Right renal cortex interstitium (tissue), 3 donors: Measurements from ENCODE around the gene ADD3. TPM values are rescaled to one million over a fixed set of nuclear protein-coding genes. Genes with fewer than 3 reads are reported as not detected.
"Not testable (repeated sequence)": the region's sequence is repeated elsewhere in the genome, so short reads cannot be mapped to it uniquely, and the experiment has no call there.

Experiments
- DNase-seq, 3 donors: peaks; one replicate each; pipeline ENCODE4 v3.0.0-alpha.2; 2013; ENCODE audit warnings: low read depth in 3 of 3, low spot score in 2 of 3
- polyA plus RNA-seq, 3 donors: library from polyadenylated mRNA; unstranded; fragments of 120-200 nt; gene quantifications; one replicate each; pipeline ENCODE4 v1.2.1, GENCODE V29; 2013; ENCODE audit not compliant: insufficient read length in 3 of 3

The ADD3 gene
- polyA plus RNA-seq, 3 donors = 269 to 280 (median 276) TPM

- no peak for DNase-seq
Observed at GRCh38 chr10:109975244-109976190, 32.3 kb upstream of the ADD3 start.

- no peak for DNase-seq
Observed at GRCh38 chr10:109976681-109977080, 31.1 kb upstream of the ADD3 start.

- DNase-seq = no peak
Observed at GRCh38 chr10:109977382-109977806, 30.4 kb upstream of the ADD3 start.

- DNase-seq = no peak
Observed at GRCh38 chr10:109978481-109978880, 29.3 kb upstream of the ADD3 start.

- DNase-seq = no peak
Observed at GRCh38 chr10:109979215-109979614, 28.6 kb upstream of the ADD3 start.

- DNase-seq = no peak
Observed at GRCh38 chr10:109981650-109982049, 26.1 kb upstream of the ADD3 start.

GRCh38 chr10:109982123-109982522, 25.7 kb upstream of the ADD3 start:
- DNase-seq = no peak

- no peak for DNase-seq
Observed at GRCh38 chr10:109982812-109983211, 25.0 kb upstream of the ADD3 start.

- no peak for DNase-seq
Observed at GRCh38 chr10:109984013-109984412, 23.8 kb upstream of the ADD3 start.

- not testable (repeated sequence) for DNase-seq
Observed at GRCh38 chr10:109985768-109986167, 22.0 kb upstream of the ADD3 start.

- DNase-seq = no peak
Observed at GRCh38 chr10:109987452-109988211, 20.2 kb upstream of the ADD3 start.

GRCh38 chr10:109988212-109988596, 19.6 kb upstream of the ADD3 start:
- DNase-seq = no peak

GRCh38 chr10:109991266-109991855, 16.4 kb upstream of the ADD3 start:
- no peak for DNase-seq

- no peak for DNase-seq
Observed at GRCh38 chr10:109992485-109992884, 15.3 kb upstream of the ADD3 start.

- no peak for DNase-seq
Observed at GRCh38 chr10:109993551-109994330, 14.0 kb upstream of the ADD3 start.

- no peak for DNase-seq
Observed at GRCh38 chr10:109994711-109995577, 12.8 kb upstream of the ADD3 start.

GRCh38 chr10:109995595-109995994, 12.2 kb upstream of the ADD3 start:
- DNase-seq = no peak

GRCh38 chr10:109996225-109996624, 11.6 kb upstream of the ADD3 start:
- DNase-seq = no peak

GRCh38 chr10:109996766-109997171, 11.0 kb upstream of the ADD3 start:
- DNase-seq = no peak

- DNase-seq = no peak
Observed at GRCh38 chr10:109997233-109997632, 10.6 kb upstream of the ADD3 start.
